ENCODE results near the gene TIGD1. TPM values are rescaled to one million over a fixed set of nuclear protein-coding genes. Genes with fewer than 3 reads are reported as not detected.

The TIGD1 gene
- total and polyA plus RNA-seq, 2 donors from 2014 or later (not counting 2 experiments from before 2014, with no cell fraction given), result 0.68 to 1.4 TPM

Other genes with a start within 250 kb of the TIGD1 start
- gene ALPP, start 171.8 kb downstream of the TIGD1 start, total RNA-seq, result not detected in 2 replicates
- gene ALPP, start 171.8 kb downstream of the TIGD1 start, polyA plus RNA-seq, result not detected in 2 replicates
- gene ALPG, start 143.7 kb downstream of the TIGD1 start, total RNA-seq, result not detected in 2 replicates
- not detected in 2 replicates for gene ALPG, start 143.7 kb downstream of the TIGD1 start, polyA plus RNA-seq
- gene ALPI, start 94.4 kb downstream of the TIGD1 start, total RNA-seq, result not detected in 2 replicates
- not detected in 2 replicates for gene ALPI, start 94.4 kb downstream of the TIGD1 start, polyA plus RNA-seq
- not detected in 2 replicates for gene ECEL1, start 62.7 kb downstream of the TIGD1 start, total RNA-seq
- not detected in 2 replicates for gene ECEL1, start 62.7 kb downstream of the TIGD1 start, polyA plus RNA-seq
- not detected in 2 replicates for gene PRSS56, start 30.2 kb downstream of the TIGD1 start, total RNA-seq
- gene PRSS56, start 30.2 kb downstream of the TIGD1 start, polyA plus RNA-seq, result not detected in 2 replicates
- gene CHRND, start 24.4 kb downstream of the TIGD1 start, total RNA-seq, result not detected in 2 replicates
- gene CHRND, start 24.4 kb downstream of the TIGD1 start, polyA plus RNA-seq, result not detected in 2 replicates
- not detected in 2 replicates for gene CHRNG, start 10.9 kb downstream of the TIGD1 start, total RNA-seq
- not detected in 2 replicates for gene CHRNG, start 10.9 kb downstream of the TIGD1 start, polyA plus RNA-seq
- 74.7 and 79.2 TPM in 2 replicates for gene EIF4E2, start 132 bp upstream of the TIGD1 start, total RNA-seq
- 83.3 and 84.4 TPM in 2 replicates for gene EIF4E2, start 132 bp upstream of the TIGD1 start, polyA plus RNA-seq
- gene EFHD1, start 83.0 kb upstream of the TIGD1 start, total RNA-seq, result not detected in 2 replicates
- gene EFHD1, start 83.0 kb upstream of the TIGD1 start, polyA plus RNA-seq, result not detected in 2 replicates
- gene GIGYF2, start 146.8 kb upstream of the TIGD1 start, total RNA-seq, result 39.5 and 40.8 TPM in 2 replicates
- 8.8 and 9.1 TPM in 2 replicates for gene GIGYF2, start 146.8 kb upstream of the TIGD1 start, polyA plus RNA-seq
- gene KCNJ13, start 226.0 kb upstream of the TIGD1 start, total RNA-seq, result not detected in 2 replicates
- not detected in 2 replicates for gene KCNJ13, start 226.0 kb upstream of the TIGD1 start, polyA plus RNA-seq

Measured in foreskin keratinocyte (primary cell).